ENCODE measurements around the gene FTO.

GRCh38 chr16:53989597-53989996 is 285.6 kb downstream of the FTO start:
- TF ChIP-seq POLR2A (IDR thresholded peaks at IDR 0.05) = no peak
- TF ChIP-seq, protein P1, sequence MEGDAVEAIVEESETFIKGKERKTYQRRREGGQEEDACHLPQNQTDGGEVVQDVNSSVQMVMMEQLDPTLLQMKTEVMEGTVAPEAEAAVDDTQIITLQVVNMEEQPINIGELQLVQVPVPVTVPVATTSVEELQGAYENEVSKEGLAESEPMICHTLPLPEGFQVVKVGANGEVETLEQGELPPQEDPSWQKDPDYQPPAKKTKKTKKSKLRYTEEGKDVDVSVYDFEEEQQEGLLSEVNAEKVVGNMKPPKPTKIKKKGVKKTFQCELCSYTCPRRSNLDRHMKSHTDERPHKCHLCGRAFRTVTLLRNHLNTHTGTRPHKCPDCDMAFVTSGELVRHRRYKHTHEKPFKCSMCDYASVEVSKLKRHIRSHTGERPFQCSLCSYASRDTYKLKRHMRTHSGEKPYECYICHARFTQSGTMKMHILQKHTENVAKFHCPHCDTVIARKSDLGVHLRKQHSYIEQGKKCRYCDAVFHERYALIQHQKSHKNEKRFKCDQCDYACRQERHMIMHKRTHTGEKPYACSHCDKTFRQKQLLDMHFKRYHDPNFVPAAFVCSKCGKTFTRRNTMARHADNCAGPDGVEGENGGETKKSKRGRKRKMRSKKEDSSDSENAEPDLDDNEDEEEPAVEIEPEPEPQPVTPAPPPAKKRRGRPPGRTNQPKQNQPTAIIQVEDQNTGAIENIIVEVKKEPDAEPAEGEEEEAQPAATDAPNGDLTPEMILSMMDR (IDR thresholded peaks at IDR 0.05) = no peak

All from esophagus squamous epithelium (tissue), 4 donors.